ENCODE data around the gene CAP1.
"Not testable (repeated sequence)": the region's sequence is repeated elsewhere in the genome, so short reads cannot be mapped to it uniquely, and the experiment has no call there.

Gene CAP1, protein sequence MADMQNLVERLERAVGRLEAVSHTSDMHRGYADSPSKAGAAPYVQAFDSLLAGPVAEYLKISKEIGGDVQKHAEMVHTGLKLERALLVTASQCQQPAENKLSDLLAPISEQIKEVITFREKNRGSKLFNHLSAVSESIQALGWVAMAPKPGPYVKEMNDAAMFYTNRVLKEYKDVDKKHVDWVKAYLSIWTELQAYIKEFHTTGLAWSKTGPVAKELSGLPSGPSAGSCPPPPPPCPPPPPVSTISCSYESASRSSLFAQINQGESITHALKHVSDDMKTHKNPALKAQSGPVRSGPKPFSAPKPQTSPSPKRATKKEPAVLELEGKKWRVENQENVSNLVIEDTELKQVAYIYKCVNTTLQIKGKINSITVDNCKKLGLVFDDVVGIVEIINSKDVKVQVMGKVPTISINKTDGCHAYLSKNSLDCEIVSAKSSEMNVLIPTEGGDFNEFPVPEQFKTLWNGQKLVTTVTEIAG

GRCh38 chr1:40040511-40041465 is at the start of gene CAP1:
Gene CAP1, plus strand, starts transcription at chr1:40040729. Its CDS starts 18,618 bp downstream, at chr1:40059347.
- peak; percentile 92 for DNase-seq

- no peak for DNase-seq
These were observed 48.3 kb upstream of the CAP1 start for GRCh38 chr1:39992234-39992633.

GRCh38 chr1:39992888-39993287 is 47.6 kb upstream of the CAP1 start:
- DNase-seq, result no peak

DNA sequence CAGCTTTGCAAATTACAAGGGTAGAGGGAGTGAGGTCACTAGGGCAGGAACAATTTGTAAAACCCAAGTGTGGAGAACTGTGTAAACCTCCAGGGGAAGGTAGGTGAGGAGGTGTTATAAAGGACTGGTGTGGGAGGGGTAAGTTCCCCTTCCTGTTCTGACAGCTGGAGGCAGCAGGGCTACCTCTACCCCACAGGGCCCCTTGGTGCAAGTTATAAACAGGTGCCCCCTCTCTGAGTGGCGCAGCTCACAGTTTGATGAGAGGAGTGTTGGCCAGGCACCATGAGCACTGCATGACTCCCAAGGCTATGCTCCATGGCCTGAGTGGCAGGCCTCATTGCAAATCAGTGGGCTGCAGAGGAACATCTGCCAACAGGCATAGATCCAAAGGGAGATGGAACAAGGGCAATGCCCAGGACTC is 44.5 kb upstream of the CAP1 start:
- no peak for DNase-seq

- no peak for DNase-seq
These were observed 44.0 kb upstream of the CAP1 start for GRCh38 chr1:39996396-39997004.

- no peak for DNase-seq
These were observed 39.1 kb upstream of the CAP1 start for GRCh38 chr1:40001456-40001855.

- DNase-seq, result no peak
These were observed 37.1 kb upstream of the CAP1 start for GRCh38 chr1:40003156-40004093.

DNA sequence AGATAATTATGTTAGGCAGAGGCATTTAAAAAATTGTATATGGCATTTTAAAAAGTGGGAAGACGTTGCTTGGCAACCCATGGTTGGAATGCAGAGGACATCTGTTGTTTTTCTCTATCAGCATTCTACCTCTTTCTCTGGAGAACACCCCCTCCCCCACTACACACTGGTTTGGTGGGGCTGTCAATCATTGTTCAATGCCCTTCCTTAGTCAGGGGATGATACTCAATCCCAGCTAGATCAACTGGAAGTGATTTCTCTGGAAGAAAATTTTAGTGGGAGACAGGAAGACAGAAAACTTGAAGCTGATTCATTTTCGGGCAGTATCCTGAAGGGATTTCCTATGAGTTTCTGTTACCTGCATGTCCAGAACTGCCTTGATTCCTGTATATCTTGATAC is 35.7 kb upstream of the CAP1 start:
- no peak for DNase-seq

DNA sequence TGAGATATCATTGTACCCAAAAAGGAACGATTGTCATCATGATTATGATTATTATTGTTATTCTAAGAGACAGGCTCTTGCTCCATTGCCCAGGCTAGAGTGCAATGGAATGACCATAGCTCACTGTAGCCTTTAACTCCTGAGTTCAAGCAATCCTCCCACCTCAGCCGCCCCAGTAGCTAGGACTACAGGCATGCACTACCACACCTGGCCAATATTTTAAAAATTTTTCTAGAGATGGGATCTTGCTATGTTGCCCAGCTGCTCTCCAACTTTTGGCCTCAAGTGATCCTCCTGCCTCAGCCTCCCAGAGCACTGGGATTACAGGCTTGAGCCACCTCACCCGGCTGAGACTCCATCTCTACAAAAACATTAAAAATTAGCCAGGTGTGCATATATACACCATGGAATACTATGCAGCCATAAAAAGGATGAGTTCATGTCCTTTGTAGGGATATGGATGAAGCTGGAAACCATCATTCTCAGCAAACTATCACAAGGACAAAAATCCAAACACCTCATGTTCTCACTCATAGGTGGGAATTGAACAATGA is 33.0 kb upstream of the CAP1 start:
- not testable (repeated sequence) for DNase-seq

GRCh38 chr1:40011198-40011597 is 29.3 kb upstream of the CAP1 start:
- DNase-seq, result no peak

DNA sequence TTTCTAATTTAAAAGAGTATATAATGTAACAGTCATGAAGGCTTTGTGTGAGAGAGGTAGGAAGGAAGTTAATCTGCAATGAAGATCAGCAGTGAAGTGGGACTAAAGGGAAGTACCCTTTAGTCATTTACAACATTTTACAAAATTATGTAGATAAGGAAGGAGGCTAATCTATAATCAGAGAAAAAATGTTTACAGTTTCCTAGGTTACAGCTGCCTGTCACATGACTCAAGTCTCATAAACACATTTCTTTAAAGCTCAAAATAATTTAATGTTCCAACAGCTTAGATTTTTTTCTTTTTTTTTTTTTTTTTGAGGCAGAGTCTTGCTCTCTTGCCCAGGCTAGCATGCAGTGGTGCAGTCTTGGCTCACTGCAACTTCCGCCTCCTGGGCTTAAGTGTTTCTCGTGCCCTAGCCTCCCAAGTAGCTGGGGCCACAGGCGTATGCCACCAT is 26.2 kb upstream of the CAP1 start:
- no peak for DNase-seq

DNA sequence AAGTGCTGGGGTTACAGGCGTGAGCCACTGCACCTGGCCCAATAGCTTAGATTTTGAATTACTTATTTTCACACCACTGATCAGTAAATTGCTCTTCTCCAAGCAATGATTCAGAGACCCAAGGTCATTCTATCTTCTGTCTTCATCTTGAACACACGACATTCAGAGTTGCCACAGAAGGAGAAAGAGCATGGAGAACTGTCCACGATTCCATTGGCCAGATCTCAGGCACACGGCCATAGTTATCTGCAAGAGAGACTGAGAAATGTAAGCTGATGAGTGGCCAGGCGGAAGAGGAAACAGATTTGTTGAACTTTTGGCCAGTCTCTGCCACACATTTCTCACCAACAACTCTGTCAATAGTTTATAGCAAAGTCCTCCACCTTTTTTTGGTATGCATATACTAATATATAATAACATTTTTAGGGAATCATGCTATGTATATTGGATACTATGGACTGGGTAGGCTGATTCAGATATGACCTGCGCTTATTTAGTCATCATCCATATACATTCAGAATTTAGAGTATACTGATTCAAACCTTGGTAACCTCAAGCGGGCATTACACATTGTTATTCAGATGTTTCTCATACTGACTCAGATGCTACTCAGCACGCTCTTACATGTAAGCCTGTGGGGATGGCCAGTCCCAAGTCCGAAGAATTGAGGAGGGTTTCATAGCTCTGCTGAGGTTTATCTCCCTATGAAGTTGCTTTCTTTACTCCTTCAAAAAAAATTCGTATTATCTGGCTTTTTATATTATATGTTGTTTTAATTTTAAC is 25.5 kb upstream of the CAP1 start:
- peak; percentile 43 for DNase-seq

- DNase-seq, result no peak
These were observed 22.5 kb upstream of the CAP1 start for GRCh38 chr1:40017951-40018575.

DNA sequence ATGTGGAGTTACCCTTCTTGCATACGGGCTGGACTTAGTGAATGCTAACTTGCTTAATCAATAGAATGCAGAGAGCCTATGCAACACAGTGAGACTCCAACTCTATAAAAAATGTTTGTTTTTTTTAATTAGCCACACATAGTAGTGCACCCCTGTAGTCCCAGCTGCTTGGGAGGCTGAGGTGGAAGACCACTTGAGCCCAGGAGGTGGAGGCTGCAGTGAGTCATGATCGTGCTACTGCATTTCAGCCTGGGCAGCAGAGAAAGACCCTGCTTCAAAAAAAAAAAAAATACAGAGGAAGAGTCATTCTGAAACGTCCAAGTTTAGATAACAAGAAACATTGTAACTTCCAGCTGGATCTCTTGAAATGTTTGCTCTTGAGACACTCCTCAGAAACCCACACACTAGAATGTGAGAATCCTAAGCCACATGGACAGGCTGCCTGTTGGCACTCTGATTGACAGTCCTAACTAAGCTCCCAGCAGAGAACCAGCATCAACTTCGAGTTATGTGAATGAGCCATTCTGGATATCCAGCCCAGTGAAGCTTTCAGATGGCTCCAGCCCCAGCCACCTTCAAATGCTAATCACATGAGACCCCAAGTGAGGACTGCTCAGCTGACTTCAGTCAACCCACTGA is 20.0 kb upstream of the CAP1 start:
- no peak for DNase-seq

- no peak for DNase-seq
These were observed 17.1 kb upstream of the CAP1 start for GRCh38 chr1:40023379-40023944.

DNA sequence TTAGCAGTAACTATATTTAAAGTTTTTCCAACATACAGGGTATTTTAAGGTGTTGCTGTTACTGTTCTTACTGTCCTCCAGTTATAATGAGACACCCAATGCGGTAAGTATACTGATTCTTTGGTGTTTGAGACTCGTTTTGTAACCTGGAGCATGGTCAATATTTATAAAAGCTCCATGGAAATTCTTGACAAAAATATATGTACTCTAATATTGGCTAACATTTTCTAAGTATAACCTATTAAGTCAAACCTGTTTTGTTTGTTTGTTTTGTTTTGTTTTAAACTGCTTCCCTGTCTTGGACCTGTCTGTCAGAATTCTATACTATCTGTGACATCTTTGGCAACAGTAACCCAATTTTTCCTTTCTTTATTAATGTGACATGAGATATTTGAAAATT is 15.9 kb upstream of the CAP1 start:
- no peak for DNase-seq

DNA sequence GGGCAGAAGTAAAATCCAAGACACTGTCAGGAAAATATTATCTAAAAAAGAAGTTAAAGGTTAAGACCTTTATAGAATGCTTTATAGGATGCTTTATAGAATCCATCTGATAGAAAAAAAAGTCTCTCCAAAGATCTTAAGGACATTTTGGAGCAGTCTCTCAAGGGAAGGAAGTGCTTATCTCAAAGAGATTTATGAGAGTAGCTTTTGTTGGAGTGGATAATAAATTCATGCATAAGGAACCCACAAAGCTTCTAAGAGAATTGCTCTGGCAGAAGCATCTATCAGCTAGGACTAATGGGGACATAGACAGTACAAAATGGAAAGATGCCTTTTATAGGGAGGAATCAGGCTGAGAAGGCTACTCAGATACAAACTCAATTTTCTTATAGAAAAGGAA is 12.9 kb upstream of the CAP1 start:
- DNase-seq, result no peak

DNA sequence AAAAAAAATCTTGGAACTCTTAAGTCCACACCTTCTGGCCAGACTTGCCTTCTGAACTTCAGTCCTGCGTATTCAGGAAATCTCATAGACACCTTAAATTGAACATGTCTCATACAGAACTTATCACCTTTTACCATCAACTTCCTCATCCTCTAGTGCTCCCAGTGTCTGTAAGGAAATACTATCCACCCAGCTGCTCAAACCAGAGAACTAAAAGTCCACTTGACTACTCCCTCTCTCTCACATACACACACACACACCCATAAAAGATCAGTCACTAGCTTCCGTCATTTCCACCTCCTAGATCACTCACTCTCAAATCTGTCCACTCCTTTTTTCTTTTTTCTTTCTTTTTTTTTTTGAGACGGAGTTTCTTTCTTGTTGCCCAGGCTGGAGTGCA is 10.9 kb upstream of the CAP1 start:
- no peak for DNase-seq

DNA sequence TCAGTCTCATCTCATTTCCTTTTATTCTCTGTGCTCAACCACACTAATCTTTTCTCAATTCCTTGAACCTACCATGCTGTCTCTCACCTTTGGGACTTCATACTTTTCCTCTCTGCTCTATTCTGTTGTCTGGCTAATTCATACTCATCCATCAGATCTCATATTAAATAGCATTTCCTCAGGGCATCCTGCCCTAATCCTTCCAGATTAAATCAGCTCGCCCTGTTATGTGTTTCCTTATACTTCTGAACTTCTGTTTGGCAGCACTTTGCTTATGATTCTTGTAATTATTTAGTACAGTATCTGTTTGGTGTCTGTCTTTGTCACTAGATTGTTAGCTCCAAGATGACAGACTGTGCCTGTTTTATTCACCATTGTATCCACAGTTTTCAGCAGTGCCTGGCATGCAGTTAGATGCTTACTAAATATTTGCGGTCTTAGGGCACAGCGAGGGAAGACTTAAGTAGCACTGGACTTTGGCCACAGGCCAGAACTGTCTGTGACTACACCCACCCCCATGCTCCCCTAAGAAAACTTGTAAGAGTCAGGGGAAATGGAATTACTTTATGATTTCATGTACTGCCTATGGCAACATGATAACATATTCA is 9.9 kb upstream of the CAP1 start:
- no peak for DNase-seq
